ENCODE results near the gene AKNA. TPM values are rescaled to one million over a fixed set of nuclear protein-coding genes. Genes with fewer than 3 reads are reported as not detected.

The AKNA gene
- total and polyA plus RNA-seq, 2 donors from 2014 or later = 6.1 to 52.1 TPM

DNA sequence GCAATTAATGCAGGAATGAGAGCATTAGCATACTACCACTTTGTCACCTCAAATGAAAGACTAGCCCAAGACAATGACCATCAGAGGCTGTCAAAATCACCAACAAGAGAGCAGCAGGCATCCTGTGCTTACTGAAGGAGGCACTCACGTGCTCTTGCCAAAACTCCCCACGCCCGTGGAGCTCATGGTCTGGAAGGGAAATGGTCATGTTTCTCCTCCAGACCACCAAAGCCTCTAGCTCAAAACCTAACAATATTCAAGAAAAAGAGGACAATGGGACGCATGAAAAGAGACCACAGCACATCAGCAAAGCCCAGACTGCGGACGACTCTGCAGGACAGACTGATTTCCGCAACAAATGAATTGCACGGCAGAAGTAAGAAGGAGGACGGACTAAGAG is 12.8 kb downstream of the AKNA start:
- Histone ChIP-seq H3K27ac (ENCODE audit: low read depth in 2 of 2, low read length in 2 of 2) (no peak overlapping the region), H3K4me1 (ENCODE audit: control insufficient read depth in 2 of 3, insufficient read depth in 2 of 3, low read depth in 1 of 3, low read length in 3 of 3) (peaks cover 0 to 8% (median 0%) of the 10 kb centered on the region in 3 donors), H3K9me3 (ENCODE audit: control insufficient read depth in 2 of 3, insufficient read depth in 1 of 3, low read length in 3 of 3) (no peaks in the 10 kb centered on the region), H3K9ac (ENCODE audit: low read length in 3 of 3) (no peak overlapping the region), H3K4me3 (ENCODE audit: low read length in 3 of 3) (no peak overlapping the region), H3K27me3 (ENCODE audit: control insufficient read depth, insufficient read depth, low read length) (no peaks in the 10 kb centered on the region), H3K36me3 (ENCODE audit: control insufficient read depth in 2 of 3, insufficient read depth in 3 of 3, low read length in 3 of 3) (peaks cover 2 to 9% (median 8%) of the 10 kb centered on the region in 3 donors)
- intact Hi-C loops (cut with DNase I) = no loop called here
- no peak for DNase-seq
- TF ChIP-seq, protein P1, sequence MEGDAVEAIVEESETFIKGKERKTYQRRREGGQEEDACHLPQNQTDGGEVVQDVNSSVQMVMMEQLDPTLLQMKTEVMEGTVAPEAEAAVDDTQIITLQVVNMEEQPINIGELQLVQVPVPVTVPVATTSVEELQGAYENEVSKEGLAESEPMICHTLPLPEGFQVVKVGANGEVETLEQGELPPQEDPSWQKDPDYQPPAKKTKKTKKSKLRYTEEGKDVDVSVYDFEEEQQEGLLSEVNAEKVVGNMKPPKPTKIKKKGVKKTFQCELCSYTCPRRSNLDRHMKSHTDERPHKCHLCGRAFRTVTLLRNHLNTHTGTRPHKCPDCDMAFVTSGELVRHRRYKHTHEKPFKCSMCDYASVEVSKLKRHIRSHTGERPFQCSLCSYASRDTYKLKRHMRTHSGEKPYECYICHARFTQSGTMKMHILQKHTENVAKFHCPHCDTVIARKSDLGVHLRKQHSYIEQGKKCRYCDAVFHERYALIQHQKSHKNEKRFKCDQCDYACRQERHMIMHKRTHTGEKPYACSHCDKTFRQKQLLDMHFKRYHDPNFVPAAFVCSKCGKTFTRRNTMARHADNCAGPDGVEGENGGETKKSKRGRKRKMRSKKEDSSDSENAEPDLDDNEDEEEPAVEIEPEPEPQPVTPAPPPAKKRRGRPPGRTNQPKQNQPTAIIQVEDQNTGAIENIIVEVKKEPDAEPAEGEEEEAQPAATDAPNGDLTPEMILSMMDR (IDR thresholded peaks at IDR 0.05; ENCODE audit: borderline replicate concordance, extremely low read depth, insufficient read depth) = no peak
- FAIRE-seq = no peak

DNA sequence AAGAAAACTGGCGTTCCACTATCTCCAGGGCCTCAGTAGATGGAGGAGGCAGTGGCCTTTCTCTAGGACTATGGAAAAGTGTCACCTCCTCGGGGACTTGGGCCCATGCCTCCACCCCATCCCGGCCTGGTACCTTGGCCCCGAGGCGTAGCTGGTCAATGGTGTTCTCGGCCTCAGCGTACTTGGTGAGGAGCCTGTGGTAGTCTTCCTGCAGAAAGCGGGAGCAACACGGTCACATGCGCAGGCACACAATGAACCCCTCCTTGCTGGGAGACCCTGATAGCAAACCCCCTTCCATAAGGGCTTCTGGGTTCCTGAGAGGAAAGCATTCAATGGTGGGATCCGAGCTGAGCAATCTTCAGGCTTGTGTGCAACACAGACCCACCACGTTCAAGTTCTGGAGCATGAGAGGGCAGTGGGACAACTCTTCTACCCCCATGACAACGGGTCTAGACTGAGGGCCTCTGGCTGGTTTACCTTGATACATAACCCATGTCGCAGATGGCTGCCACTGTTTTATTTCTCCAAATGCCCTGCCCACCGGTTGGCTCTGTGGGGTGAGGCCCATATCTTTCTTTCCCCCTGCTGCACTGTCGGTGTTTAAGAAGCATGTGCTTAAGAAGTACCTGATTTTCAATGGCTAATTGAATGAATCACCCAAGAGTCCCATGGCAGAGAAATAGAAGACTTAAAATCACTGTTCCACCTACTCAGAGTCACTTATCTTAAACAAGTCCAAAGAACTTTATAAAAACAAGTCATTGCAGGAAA is 13.6 kb downstream of the AKNA start:
- no peak overlapping the region for H3K27ac ChIP-seq (ENCODE audit: low read depth in 2 of 2, low read length in 2 of 2)
- intact Hi-C loops (cut with DNase I) = no loop called here
- TF ChIP-seq, protein P1 (IDR thresholded peaks at IDR 0.05; ENCODE audit: borderline replicate concordance, extremely low read depth, insufficient read depth) = no peak

GRCh38 chr9:114372921-114373448 is 14.8 kb downstream of the AKNA start:
- Histone ChIP-seq H3K4me1 (ENCODE audit: control insufficient read depth in 2 of 3, insufficient read depth in 2 of 3, low read depth in 1 of 3, low read length in 3 of 3) (peaks cover 0 to 8% (median 0%) of the 10 kb centered on the region in 3 donors), H3K27ac (ENCODE audit: low read depth in 2 of 2, low read length in 2 of 2) (peak overlapping the region; percentile 41 to 67), H3K9me3 (ENCODE audit: control insufficient read depth in 2 of 3, insufficient read depth in 1 of 3, low read length in 3 of 3) (no peaks in the 10 kb centered on the region), H3K9ac (ENCODE audit: low read length in 3 of 3) (no peak overlapping the region), H3K36me3 (ENCODE audit: control insufficient read depth in 2 of 3, insufficient read depth in 3 of 3, low read length in 3 of 3) (peaks cover 0 to 9% (median 6%) of the 10 kb centered on the region in 3 donors), H3K4me3 (ENCODE audit: low read length in 3 of 3) (no peak overlapping the region), H3K27me3 (ENCODE audit: control insufficient read depth, insufficient read depth, low read length) (no peaks in the 10 kb centered on the region)
- peak; percentile 59 to 89 (median 69) for DNase-seq
- intact Hi-C loops (cut with DNase I) = no loop called here
- TF ChIP-seq, protein P1 (IDR thresholded peaks at IDR 0.05; ENCODE audit: borderline replicate concordance, extremely low read depth, insufficient read depth) = no peak
- FAIRE-seq = no peak

More for the DNA sequence above, 13.6 kb downstream of the AKNA start:
- peaks cover 0 to 8% (median 0%) of the 10 kb centered on the region in 3 donors for H3K4me1 ChIP-seq (ENCODE audit: control insufficient read depth in 2 of 3, insufficient read depth in 2 of 3, low read depth in 1 of 3, low read length in 3 of 3)
- no peaks in the 10 kb centered on the region for H3K27me3 ChIP-seq (ENCODE audit: control insufficient read depth, insufficient read depth, low read length)
- no peak for FAIRE-seq
- H3K36me3 ChIP-seq (ENCODE audit: control insufficient read depth in 2 of 3, insufficient read depth in 3 of 3, low read length in 3 of 3) = peaks cover 0 to 7% (median 4%) of the 10 kb centered on the region in 3 donors
- H3K9me3 ChIP-seq (ENCODE audit: control insufficient read depth in 2 of 3, insufficient read depth in 1 of 3, low read length in 3 of 3) = no peaks in the 10 kb centered on the region
- no peak overlapping the region for H3K4me3 ChIP-seq (ENCODE audit: low read length in 3 of 3)
- no peak overlapping the region for H3K9ac ChIP-seq (ENCODE audit: low read length in 3 of 3)
- DNase-seq = peak in 1 of 5 donors; percentile 61

Measured in kidney (tissue), 14 donors.